WTC11 (cell line): ENCODE data around the gene SIGLEC1. TPM values are rescaled to one million over a fixed set of nuclear protein-coding genes. Genes with fewer than 3 reads are reported as not detected.

Experiments used
- ATAC-seq: fragments of 200-7000 bp; cut with Tn5 transposase; 2 replicates; pipeline ENCODE4 v1.10.0; 2021; ENCODE audit warnings: mild to moderate bottlenecking, moderate library complexity
- CTCF ChIA-PET: fragments of 300-600 bp; sonication (Branson Sonifier 250); formaldehyde crosslinking; loops from one replicate; lab custom pipeline; 2021; ENCODE audit warnings: antibody characterized with exemption; lab: Charles Lee
- POLR2A ChIA-PET: fragments of 350-600 bp; sonication (Branson Sonifier 250); formaldehyde crosslinking; loops from one replicate; lab custom pipeline; 2021; ENCODE audit warnings: antibody characterized with exemption; lab: Charles Lee
- DNase-seq: peaks from one replicate; pipeline ENCODE4 v3.0.0; 2021; ENCODE audit warnings: low spot score
- H3K27ac Mint-ChIP-seq: 2 replicates; pipeline ENCODE4 v1.8.0; 2021; ENCODE audit warnings: mixed read lengths
- H3K27me3 Mint-ChIP-seq: 2 replicates; pipeline ENCODE4 v1.8.0; 2021; ENCODE audit warnings: low read depth, mild to moderate bottlenecking, moderate library complexity, mixed read lengths
- H3K36me3 Mint-ChIP-seq: 2 replicates; pipeline ENCODE4 v1.8.0; 2021; ENCODE audit warnings: mixed read lengths
- H3K4me1 Mint-ChIP-seq: 2 replicates; pipeline ENCODE4 v1.8.0; 2022; ENCODE audit warnings: mixed read lengths
- H3K4me3 Mint-ChIP-seq: 2 replicates; pipeline ENCODE4 v1.8.0; 2021; ENCODE audit warnings: mild to moderate bottlenecking, moderate library complexity, mixed read lengths
- H3K9me3 Mint-ChIP-seq: 2 replicates; pipeline ENCODE4 v1.8.0; 2021; ENCODE audit warnings: mixed read lengths
- AFF4 ChIP-seq: sonication (generic); formaldehyde crosslinking; IDR thresholded peaks from 2 replicates; pipeline ENCODE4 v1.8.1; 2023; ENCODE audit warnings: mild to moderate bottlenecking, missing genetic modification reagents, borderline replicate concordance
- CREB1 ChIP-seq: sonication (generic); formaldehyde crosslinking; IDR thresholded peaks from 2 replicates; pipeline ENCODE4 v1.8.0; 2023; ENCODE audit warnings: mild to moderate bottlenecking, missing genetic modification reagents
- CTCF ChIP-seq: fragments of 200-600 bp; IDR thresholded peaks from 2 replicates; pipeline ENCODE4 v1.8.0; 2022; ENCODE audit warnings: antibody characterized with exemption
- EMX1 ChIP-seq: fragments of 250-450 bp; sonication (Bioruptor Pico); IDR thresholded peaks from 2 replicates; pipeline ENCODE4 v1.8.0; 2021; ENCODE audit warnings: mild to moderate bottlenecking
- GABPB1 ChIP-seq: sonication (generic); formaldehyde crosslinking; IDR thresholded peaks from 2 replicates; pipeline ENCODE4 v1.8.1; 2023; ENCODE audit warnings: mild to moderate bottlenecking, missing genetic modification reagents
- GRHL2 ChIP-seq: fragments of 250-450 bp; sonication (Bioruptor Pico); IDR thresholded peaks from 2 replicates; pipeline ENCODE4 v1.8.0; 2022; ENCODE audit warnings: mild to moderate bottlenecking, moderate library complexity; ENCODE audit not compliant: insufficient replicate concordance, severe bottlenecking
- HMGXB4 ChIP-seq: sonication (generic); formaldehyde crosslinking; IDR thresholded peaks from 2 replicates; pipeline ENCODE4 v1.8.1; 2023; ENCODE audit warnings: mild to moderate bottlenecking, moderate library complexity, missing genetic modification reagents
- JUN ChIP-seq: sonication (generic); formaldehyde crosslinking; IDR thresholded peaks from 2 replicates; pipeline ENCODE4 v1.8.0; 2023; ENCODE audit warnings: mild to moderate bottlenecking, missing genetic modification reagents
- MLX ChIP-seq: sonication (generic); formaldehyde crosslinking; IDR thresholded peaks from 2 replicates; pipeline ENCODE4 v1.8.1; 2023; ENCODE audit warnings: mild to moderate bottlenecking, missing genetic modification reagents, moderate library complexity
- MXD4 ChIP-seq: fragments of 250-450 bp; sonication (Bioruptor Pico); IDR thresholded peaks from 2 replicates; pipeline ENCODE4 v1.8.0; 2021; ENCODE audit warnings: mild to moderate bottlenecking, moderate library complexity, borderline replicate concordance
- NR1H2 ChIP-seq: sonication (generic); formaldehyde crosslinking; IDR thresholded peaks from 2 replicates; pipeline ENCODE4 v1.9.0; 2021; ENCODE audit warnings: mild to moderate bottlenecking, moderate library complexity, missing genetic modification reagents
- PRRX2 ChIP-seq: fragments of 250-450 bp; sonication (Bioruptor Pico); IDR thresholded peaks from 2 replicates; pipeline ENCODE4 v1.8.0; 2021; ENCODE audit warnings: mild to moderate bottlenecking
- USF1 ChIP-seq: sonication (generic); formaldehyde crosslinking; IDR thresholded peaks from 2 replicates; pipeline ENCODE4 v1.8.0; 2022; ENCODE audit warnings: mild to moderate bottlenecking, missing genetic modification reagents
- USF2 ChIP-seq: sonication (generic); formaldehyde crosslinking; IDR thresholded peaks from 2 replicates; pipeline ENCODE4 v1.8.1; 2023; ENCODE audit warnings: mild to moderate bottlenecking, missing genetic modification reagents, moderate library complexity
- ZNF138 ChIP-seq: sonication (generic); formaldehyde crosslinking; conservative IDR thresholded peaks from 2 replicates; pipeline ENCODE4 v1.8.1; 2022; ENCODE audit warnings: mild to moderate bottlenecking, moderate library complexity, missing genetic modification reagents
- ZNF263 ChIP-seq: sonication (generic); formaldehyde crosslinking; IDR thresholded peaks from 2 replicates; pipeline ENCODE4 v1.8.1; 2022; ENCODE audit warnings: low read depth, mild to moderate bottlenecking, moderate library complexity, missing genetic modification reagents
- ZNF396 ChIP-seq: fragments of 250-450 bp; sonication (Bioruptor Pico); IDR thresholded peaks from 2 replicates; pipeline ENCODE4 v1.8.0; 2021; ENCODE audit warnings: mild to moderate bottlenecking, moderate library complexity, borderline replicate concordance
- total RNA-seq: library from RNA; stranded (reverse); gene quantifications from 3 replicates; pipeline ENCODE4 v1.2.3, GENCODE V29; 2021

Gene SIGLEC1
- total RNA-seq, 1 experiment from 2014 or later = 0.04 TPM

GRCh38 chr20:3739054-3739925 is 26.9 kb upstream of the SIGLEC1 start:
- peaks cover 2% of the 10 kb centered on the region for H3K27me3 Mint-ChIP-seq
- ATAC-seq = peak; percentile 35
- CTCF ChIA-PET = interaction anchor here (0.6 to 3.7 kb wide), 11 partner anchors 11 to 166 kb away, joined by 3 to 47 read pairs (median 5); no protein-coding TSS in a partner anchor
- H3K4me3 Mint-ChIP-seq = no peak overlapping the region
- peak overlapping the region; percentile 68 for H3K27ac Mint-ChIP-seq
- H3K4me1 Mint-ChIP-seq = peaks cover 24% of the 10 kb centered on the region
- no peak for DNase-seq
- POLR2A ChIA-PET = no interaction called here
- 0 out of 2 replicates have a peak, but pooled peaks have one; percentile 54 for TF ChIP-seq HMGXB4 (CRISPR knock-in tag)
- TF ChIP-seq GRHL2 (CRISPR knock-in tag) = no peak
- TF ChIP-seq NR1H2 (CRISPR knock-in tag) = no peak
- TF ChIP-seq CTCF = no peak
- TF ChIP-seq PRRX2 (CRISPR knock-in tag) = no peak
- TF ChIP-seq CREB1 (CRISPR knock-in tag) = no peak
- no peak for TF ChIP-seq AFF4
- TF ChIP-seq ZNF138 (CRISPR knock-in tag) = no peak
- TF ChIP-seq ZNF396 (CRISPR knock-in tag) = no peak
- no peak for TF ChIP-seq MXD4 (CRISPR knock-in tag)
- TF ChIP-seq GABPB1 (CRISPR knock-in tag) = no peak
- no peak for TF ChIP-seq EMX1 (CRISPR knock-in tag)
- TF ChIP-seq USF2 (CRISPR knock-in tag) = peak; percentile 62
- 0 out of 2 replicates have a peak, but pooled peaks have one; percentile 14 for TF ChIP-seq ZNF263 (CRISPR knock-in tag)
- TF ChIP-seq JUN = no peak
- TF ChIP-seq MLX = no peak
- peak; percentile 23; the same call in 1 of the 2 replicates for TF ChIP-seq USF1 (CRISPR knock-in tag)
- H3K9me3 Mint-ChIP-seq = no peaks in the 10 kb centered on the region
- H3K36me3 Mint-ChIP-seq = no peaks in the 10 kb centered on the region
